A673 (cell line): ENCODE measurements around the gene PRR5L.

Source experiments
- EZH2 ChIP-seq: fragments of 200-600 bp; sonication (generic); IDR thresholded peaks from 2 replicates; pipeline ENCODE4 v1.6.1; 2017; ENCODE audit warnings: borderline replicate concordance, low read depth, mild to moderate bottlenecking, mixed read lengths, antibody characterized with exemption, low read length; ENCODE audit not compliant: poor library complexity, severe bottlenecking
- TF ChIP-seq, protein P1 (sequence below): fragments of 300-800, 200-600 bp; sonication (generic); conservative IDR thresholded peaks from 2 replicates; pipeline ENCODE4 v1.5.1; 2017; ENCODE audit warnings: low read depth, mild to moderate bottlenecking, antibody characterized with exemption, low read length, moderate library complexity, mixed read lengths

DNA sequence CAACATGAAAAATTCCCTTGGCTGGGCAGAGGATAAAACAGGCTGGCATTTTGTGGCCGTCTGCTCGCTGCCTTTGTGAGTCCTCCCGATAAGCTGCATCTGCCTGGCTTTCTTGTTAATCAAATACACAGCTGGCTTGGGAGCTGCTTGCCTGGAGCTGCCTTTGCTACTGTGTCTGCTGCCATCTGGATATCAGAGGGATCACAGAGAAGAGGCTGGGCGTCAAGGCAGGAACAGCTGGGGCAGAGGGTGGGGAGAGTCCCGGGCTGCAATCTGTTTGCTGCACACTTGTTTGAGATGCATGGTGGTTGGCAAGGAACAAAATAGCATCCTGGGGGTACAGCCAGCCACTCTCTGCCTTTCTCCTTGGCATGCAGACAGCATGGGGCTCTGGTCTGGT lies 42.9 kb upstream of the PRR5L start:
- TF ChIP-seq, protein P1, sequence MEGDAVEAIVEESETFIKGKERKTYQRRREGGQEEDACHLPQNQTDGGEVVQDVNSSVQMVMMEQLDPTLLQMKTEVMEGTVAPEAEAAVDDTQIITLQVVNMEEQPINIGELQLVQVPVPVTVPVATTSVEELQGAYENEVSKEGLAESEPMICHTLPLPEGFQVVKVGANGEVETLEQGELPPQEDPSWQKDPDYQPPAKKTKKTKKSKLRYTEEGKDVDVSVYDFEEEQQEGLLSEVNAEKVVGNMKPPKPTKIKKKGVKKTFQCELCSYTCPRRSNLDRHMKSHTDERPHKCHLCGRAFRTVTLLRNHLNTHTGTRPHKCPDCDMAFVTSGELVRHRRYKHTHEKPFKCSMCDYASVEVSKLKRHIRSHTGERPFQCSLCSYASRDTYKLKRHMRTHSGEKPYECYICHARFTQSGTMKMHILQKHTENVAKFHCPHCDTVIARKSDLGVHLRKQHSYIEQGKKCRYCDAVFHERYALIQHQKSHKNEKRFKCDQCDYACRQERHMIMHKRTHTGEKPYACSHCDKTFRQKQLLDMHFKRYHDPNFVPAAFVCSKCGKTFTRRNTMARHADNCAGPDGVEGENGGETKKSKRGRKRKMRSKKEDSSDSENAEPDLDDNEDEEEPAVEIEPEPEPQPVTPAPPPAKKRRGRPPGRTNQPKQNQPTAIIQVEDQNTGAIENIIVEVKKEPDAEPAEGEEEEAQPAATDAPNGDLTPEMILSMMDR, result no peak
- TF ChIP-seq EZH2, result no peak
